Neural progenitor cell (in vitro differentiated cells): ENCODE results near the gene CDCA3. TPM values are rescaled to one million over a fixed set of nuclear protein-coding genes. Genes with fewer than 3 reads are reported as not detected.
A peak's percentile ranks its signal among the peaks of the same experiment; 100 is the strongest.
"Not testable (repeated sequence)": the region's sequence is repeated elsewhere in the genome, so short reads cannot be mapped to it uniquely, and the experiment has no call there.

Experiments used
- DNase-seq: peaks from one replicate; pipeline ENCODE4 v3.0.0-alpha.2; 2016; ENCODE audit warnings: low spot score
- H2AFZ ChIP-seq: fragments of 200-600 bp; sonication (generic); replicated peaks from 2 replicates; pipeline ENCODE4 v1.6.1; 2016; ENCODE audit warnings: antibody characterized with exemption
- H3F3A ChIP-seq: fragments of 200-600 bp; sonication (generic); 2 replicates; pipeline ENCODE4 v1.6.1; 2016; ENCODE audit warnings: antibody characterized with exemption, low read depth
- H3K27ac ChIP-seq: fragments of 200-600 bp; sonication (generic); 2 replicates; pipeline ENCODE4 v1.5.1; 2016; ENCODE audit warnings: mild to moderate bottlenecking
- H3K27me3 ChIP-seq: fragments of 200-600 bp; sonication (generic); 2 replicates; pipeline ENCODE4 v1.6.1; 2016; ENCODE audit warnings: mild to moderate bottlenecking, moderate library complexity
- H3K36me3 ChIP-seq: fragments of 200-600 bp; sonication (generic); 2 replicates; pipeline ENCODE4 v1.5.1; 2016
- H3K4me1 ChIP-seq: fragments of 200-600 bp; sonication (generic); 2 replicates; pipeline ENCODE4 v1.6.1; 2016; ENCODE audit warnings: mixed run types
- H3K4me2 ChIP-seq: fragments of 200-600 bp; sonication (generic); 2 replicates; pipeline ENCODE4 v1.6.1; 2016
- H3K4me3 ChIP-seq: fragments of 200-600 bp; sonication (generic); 2 replicates; pipeline ENCODE4 v1.5.1; 2016
- H3K79me2 ChIP-seq: fragments of 200-600 bp; sonication (generic); 2 replicates; pipeline ENCODE4 v1.6.1; 2016; ENCODE audit warnings: low read depth
- H3K9ac ChIP-seq: fragments of 200-600 bp; sonication (generic); 2 replicates; pipeline ENCODE4 v1.6.1; 2016
- H3K9me3 ChIP-seq: fragments of 200-600 bp; sonication (generic); 2 replicates; pipeline ENCODE4 v1.5.1; 2016; ENCODE audit warnings: low read depth
- H4K20me1 ChIP-seq: fragments of 200-600 bp; sonication (generic); 2 replicates; pipeline ENCODE4 v1.6.1; 2016; ENCODE audit warnings: low read depth
- H3K27ac Mint-ChIP-seq: 3 replicates; pipeline ENCODE4 v1.8.0; 2021; ENCODE audit warnings: mixed read lengths
- H3K27me3 Mint-ChIP-seq: 2 replicates; pipeline ENCODE4 v1.8.0; 2022; ENCODE audit warnings: low read depth, mild to moderate bottlenecking, inconsistent platforms, moderate library complexity, mixed read lengths; ENCODE audit not compliant: insufficient read depth
- H3K36me3 Mint-ChIP-seq: 3 replicates; pipeline ENCODE4 v1.8.0; 2021; ENCODE audit warnings: mixed read lengths
- H3K4me1 Mint-ChIP-seq: 3 replicates; pipeline ENCODE4 v1.8.0; 2021; ENCODE audit warnings: mixed read lengths
- H3K4me3 Mint-ChIP-seq: 3 replicates; pipeline ENCODE4 v1.8.0; 2021; ENCODE audit warnings: mild to moderate bottlenecking, moderate library complexity, mixed read lengths
- H3K9me3 Mint-ChIP-seq: 3 replicates; pipeline ENCODE4 v1.8.0; 2020; ENCODE audit warnings: mixed read lengths
- CTCF ChIP-seq: fragments of 200-600 bp; sonication (generic); IDR thresholded peaks from 2 replicates; pipeline ENCODE4 v1.5.1; 2017; ENCODE audit warnings: antibody characterized with exemption, mild to moderate bottlenecking
- EZH2 ChIP-seq: fragments of 200-600 bp; sonication (generic); IDR thresholded peaks from 2 replicates; pipeline ENCODE4 v1.6.1; 2017; ENCODE audit warnings: antibody characterized with exemption, mild to moderate bottlenecking, moderate library complexity
- EZH2phosphoT487 ChIP-seq: fragments of 200-600 bp; sonication (generic); IDR thresholded peaks from 2 replicates; pipeline ENCODE4 v1.6.1; 2017; ENCODE audit warnings: antibody characterized with exemption
- total RNA-seq: library from RNA; depleted of rRNA; stranded (reverse); fragments of >200 nt; gene quantifications from 2 replicates; pipeline ENCODE4 v1.2.3, GENCODE V29; 2015; ENCODE audit warnings: low replicate concordance

The CDCA3 gene
- total RNA-seq, 1 donor from 2014 or later = 62.1 TPM

DNA sequence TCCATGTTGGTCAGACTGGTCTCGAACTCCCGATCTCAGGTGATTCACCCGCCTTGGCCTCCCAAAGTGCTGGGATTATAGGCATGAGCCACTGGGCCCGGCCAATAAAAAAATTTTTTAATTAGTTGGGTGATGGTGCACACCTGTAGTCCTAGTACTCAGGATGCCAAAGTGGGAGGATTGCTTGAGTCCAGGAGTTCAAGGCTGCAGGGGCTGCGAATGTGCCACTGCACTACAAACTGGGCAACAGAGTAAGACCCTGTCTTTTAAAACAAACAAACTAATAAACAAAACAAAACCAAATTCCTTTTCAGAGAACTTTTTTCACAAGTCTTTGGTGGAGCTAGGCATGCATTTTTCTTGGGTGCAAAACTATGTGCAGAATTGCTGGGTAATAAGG lies 32.2 kb upstream of the CDCA3 start:
- DNase-seq = no peak
- no peaks in the 10 kb centered on the region for H3K27me3 Mint-ChIP-seq
- H3K4me1 Mint-ChIP-seq = peaks cover 13% of the 10 kb centered on the region
- Histone ChIP-seq H3K4me1 (peaks cover 16% of the 10 kb centered on the region), H3K79me2 (no peaks in the 10 kb centered on the region), H3K36me3 (no peaks in the 10 kb centered on the region), H4K20me1 (no peaks in the 10 kb centered on the region), H3K9me3 (no peaks in the 10 kb centered on the region), H3K9ac (no peak overlapping the region), H3K4me3 (no peak overlapping the region), H3K27ac (no peak overlapping the region), H2AFZ (no peak overlapping the region), H3F3A (peaks cover 28% of the 10 kb centered on the region), H3K27me3 (no peaks in the 10 kb centered on the region), H3K4me2 (no peak overlapping the region)
- H3K4me3 Mint-ChIP-seq = no peak overlapping the region
- no peaks in the 10 kb centered on the region for H3K9me3 Mint-ChIP-seq
- no peak overlapping the region for H3K27ac Mint-ChIP-seq
- peaks cover 8% of the 10 kb centered on the region for H3K36me3 Mint-ChIP-seq
- TF ChIP-seq EZH2 (no peak), CTCF (no peak), EZH2phosphoT487 (no peak)

DNA sequence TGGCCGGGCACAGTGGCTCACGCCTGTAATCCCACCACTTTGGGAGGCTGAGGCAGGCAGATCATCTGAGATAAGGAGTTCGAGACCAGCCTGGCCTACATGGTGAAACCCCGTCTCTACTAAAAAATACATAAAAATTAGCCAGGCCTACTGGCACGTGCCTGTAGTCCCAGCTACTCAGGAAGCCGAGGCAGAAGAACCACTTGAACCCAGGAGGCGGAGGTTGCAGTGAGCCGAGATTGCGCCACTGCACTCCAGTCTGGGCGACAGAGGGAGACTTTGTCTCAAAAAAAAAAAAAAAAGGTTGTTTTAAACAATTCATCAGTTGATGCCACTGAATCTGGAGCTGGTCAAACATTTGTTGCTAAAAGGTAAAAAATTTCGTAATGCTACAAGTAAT lies 28.7 kb upstream of the CDCA3 start:
- H3K36me3 ChIP-seq, H3K27me3 ChIP-seq, H3K4me2 ChIP-seq, H3K4me1 ChIP-seq, H3K27ac Mint-ChIP-seq, H3K4me1 Mint-ChIP-seq, H3K9me3 ChIP-seq, H3K4me3 Mint-ChIP-seq, H2AFZ ChIP-seq, H3K4me3 ChIP-seq, H3K9ac ChIP-seq, H3K27ac ChIP-seq, H3K79me2 ChIP-seq, H3K27me3 Mint-ChIP-seq, H3F3A ChIP-seq, H4K20me1 ChIP-seq, DNase-seq, H3K9me3 Mint-ChIP-seq: not testable (repeated sequence)
- H3K36me3 Mint-ChIP-seq = peaks cover 11% of the 10 kb centered on the region

- Histone ChIP-seq H3K79me2 (peaks cover 35% of the 10 kb centered on the region), H3K4me2 (peak overlapping the region; percentile 75), H3K4me1 (peaks cover 11% of the 10 kb centered on the region), H3F3A (peaks cover 49% of the 10 kb centered on the region), H4K20me1 (peaks cover 36% of the 10 kb centered on the region), H2AFZ (peak overlapping the region; percentile 38), H3K4me3 (peak overlapping the region; percentile 81)
- H3K27ac Mint-ChIP-seq = peak overlapping the region; percentile 23
- H3K9me3 Mint-ChIP-seq, H3K9ac ChIP-seq, H3K9me3 ChIP-seq, H3K27me3 ChIP-seq, H3K36me3 ChIP-seq, H3K27ac ChIP-seq, DNase-seq: not testable (repeated sequence)
- H3K4me1 Mint-ChIP-seq = peaks cover 32% of the 10 kb centered on the region
- H3K36me3 Mint-ChIP-seq = peaks cover 27% of the 10 kb centered on the region
- peak overlapping the region; percentile 88 for H3K4me3 Mint-ChIP-seq
- peaks cover 11% of the 10 kb centered on the region for H3K27me3 Mint-ChIP-seq
Measured at GRCh38 chr12:6874015-6874368, 22.9 kb upstream of the CDCA3 start.

- peak within 1 kb of the TSS; percentile 99 for H3K4me2 ChIP-seq
- H2AFZ ChIP-seq = peak within 1 kb of the TSS; percentile 38
- H3K4me1 ChIP-seq = peaks cover 13% of the 10 kb centered on the region
- H3K36me3 ChIP-seq = no peaks in the 10 kb centered on the region
- H3K9me3 Mint-ChIP-seq = no peaks in the 10 kb centered on the region
- H3K4me3 Mint-ChIP-seq = peak within 1 kb of the TSS; percentile 91
- H3F3A ChIP-seq = peaks cover 55% of the 10 kb centered on the region
- peaks cover 29% of the 10 kb centered on the region for H3K36me3 Mint-ChIP-seq
- H3K27me3 ChIP-seq = no peaks in the 10 kb centered on the region
- peak within 1 kb of the TSS; percentile 46 for H3K27ac ChIP-seq
- H3K9me3 ChIP-seq = no peaks in the 10 kb centered on the region
- peak within 1 kb of the TSS; percentile 62 for H3K9ac ChIP-seq
- H3K79me2 ChIP-seq = peaks cover 41% of the 10 kb centered on the region
- peak within 1 kb of the TSS; percentile 81 for H3K4me3 ChIP-seq
- peak; percentile 100 for DNase-seq
- peak within 1 kb of the TSS; percentile 23 for H3K27ac Mint-ChIP-seq
- H4K20me1 ChIP-seq = peaks cover 42% of the 10 kb centered on the region
- H3K4me1 Mint-ChIP-seq = peaks cover 38% of the 10 kb centered on the region
- H3K27me3 Mint-ChIP-seq = peaks cover 16% of the 10 kb centered on the region
- TF ChIP-seq CTCF (no peak), EZH2 (peak; percentile 28)
Measured at GRCh38 chr12:6873094-6874014, 22.3 kb upstream of the CDCA3 start, which contains the start of gene SPSB2. Gene SPSB2, minus strand, starts transcription at chr12:6873303. Its CDS starts 402 bp downstream, at chr12:6872901.
